Psoas muscle (tissue), 8 donors: Measurements from ENCODE around the gene VASH2. TPM values are rescaled to one million over a fixed set of nuclear protein-coding genes. Genes with fewer than 3 reads are reported as not detected.

Experiments used
- ATAC-seq, 4 donors: fragments of 200-7000 bp; cut with Tn5 transposase; one replicate each; pipeline ENCODE4 v1.9.1; 2020; ENCODE audit warnings: moderate library complexity in 3 of 4, mild to moderate bottlenecking in 2 of 4
- DNase-seq, 2 donors: peaks; one replicate each; pipeline ENCODE4 v3.0.0-alpha.2; 2020
- H3K27ac ChIP-seq: fragments of 200-600 bp; one replicate; pipeline ENCODE4 v1.8.0; 2022
- H3K27me3 ChIP-seq, 3 donors: fragments of 200-600 bp in 1 of 3; one replicate each; pipeline versions ENCODE4 v1.6.1 to v1.8.0; 2013 to 2022; ENCODE audit warnings: low read length in 2 of 3, mild to moderate bottlenecking in 2 of 3, moderate library complexity in 1 of 3; ENCODE audit not compliant: insufficient read depth in 3 of 3
- H3K36me3 ChIP-seq, 2 donors: fragments of 200-600 bp in 1 of 2; one replicate each; pipeline versions ENCODE4 v1.6.1 to v1.8.0; 2013 to 2022; ENCODE audit warnings: low read depth in 1 of 2, mild to moderate bottlenecking in 1 of 2, moderate library complexity in 1 of 2; ENCODE audit not compliant: insufficient read depth in 1 of 2
- H3K4me1 ChIP-seq: fragments of 200-600 bp; one replicate; pipeline ENCODE4 v1.8.0; 2022
- H3K4me3 ChIP-seq: fragments of 200-600 bp; one replicate; pipeline ENCODE4 v1.8.0; 2022; ENCODE audit warnings: mild to moderate bottlenecking
- H3K9me3 ChIP-seq: fragments of 200-600 bp; one replicate; pipeline ENCODE4 v1.8.0; 2022
- CTCF ChIP-seq: fragments of 200-600 bp; IDR thresholded peaks from one replicate; pipeline ENCODE4 v1.8.0; 2022; ENCODE audit warnings: antibody characterized with exemption
- WGBS, 3 donors: extraction: QIAGEN DNeasy Blood & Tissue Kit; methylation state at CpG; one replicate each; pipeline versions ENCODE4 v1.1.6 to v1.1.7; 2013; 5-methylcytosine and 5-hydroxymethylcytosine counted together
- intact Hi-C, 2 donors: fragments of 100-400 bp; cut with DNase I; formaldehyde crosslinking; loops; one replicate each; pipeline versions ENCODE4 v1.11.0 to v1.14.2; 2022
- polyA plus RNA-seq, 3 donors: library from polyadenylated mRNA; stranded (reverse); fragments of 200-250 nt; gene quantifications; one replicate each; pipeline ENCODE4 v1.2.3, GENCODE V29; 2013
- total RNA-seq, 4 donors: library from RNA; stranded (reverse); fragmentation: NEBNext Ultra II Directional in 2 of 4; extraction: Animal tissue kit (Norgen Biotek cat#: 25700) in 2 of 4; gene quantifications; one replicate each; pipeline versions ENCODE4 v1.2.1 to v1.2.4, GENCODE V29; 2021 to 2023
- donor health status: healthy with polysubstance abuse.
- donor health status: DM: no; HTN: no; CAD: no; lungs with moderate emphysema.
- donor health status: Bipolar disorder and iron deficiency.
- donor health status: healthy.
- donor health status: DM: yes; HTN: yes; CAD: no.
- donor health status: DM: no; HTN: no; CAD: no.
- donor health status: DM: no; HTN: no; CAD: no.
- donor health status: DM: yes; HTN: yes; CAD: no.

The VASH2 gene
- total and polyA plus RNA-seq, 7 donors, result 0.09 to 1.6 (median 0.17) TPM

GRCh38 chr1:212970085-212970484 is 19.7 kb downstream of the VASH2 start:
- Histone ChIP-seq H3K27ac (no peak overlapping the region), H3K4me1 (peaks cover 17% of the 10 kb centered on the region), H3K9me3 (no peaks in the 10 kb centered on the region), H3K4me3 (no peak overlapping the region), H3K36me3 (no peaks in the 10 kb centered on the region), H3K27me3 (no peaks in the 10 kb centered on the region)
- ATAC-seq, result peak in 3 of 4 donors; percentile 59 to 61 (median 59)
- 39 to 57% (median 43%) methylated on average over 4 of the region's 4 CpGs for WGBS, 3 donors
- no peak for TF ChIP-seq CTCF
- no peak for DNase-seq
- intact Hi-C loops, result no loop called here

- Histone ChIP-seq H3K4me1 (peaks cover 17% of the 10 kb centered on the region), H3K9me3 (no peaks in the 10 kb centered on the region), H3K27me3 (no peaks in the 10 kb centered on the region), H3K27ac (no peak overlapping the region), H3K36me3 (no peaks in the 10 kb centered on the region), H3K4me3 (no peak overlapping the region)
- intact Hi-C loops, result no loop called here
- TF ChIP-seq CTCF, result no peak
- 88 to 97% (median 96%) methylated on average over 5 of the region's 5 CpGs for WGBS, 3 donors
- DNase-seq, result no peak
- no peak for ATAC-seq
These were observed 21.0 kb downstream of the VASH2 start for GRCh38 chr1:212971312-212971711.

GRCh38 chr1:212973426-212973825 is 23.1 kb downstream of the VASH2 start:
- 88 to 95% (median 91%) methylated on average over 4 of the region's 4 CpGs for WGBS, 3 donors
- TF ChIP-seq CTCF, result no peak
- ATAC-seq (no peak), DNase-seq (no peak)
- intact Hi-C loops, result no loop called here
- Histone ChIP-seq H3K27ac (no peak overlapping the region), H3K36me3 (no peaks in the 10 kb centered on the region), H3K9me3 (no peaks in the 10 kb centered on the region), H3K27me3 (no peaks in the 10 kb centered on the region), H3K4me1 (peaks cover 16% of the 10 kb centered on the region), H3K4me3 (no peak overlapping the region)

- TF ChIP-seq CTCF, result no peak
- intact Hi-C loops, result no loop called here
- Histone ChIP-seq H3K4me3 (no peak overlapping the region), H3K9me3 (no peaks in the 10 kb centered on the region), H3K4me1 (peaks cover 17% of the 10 kb centered on the region), H3K27me3 (no peaks in the 10 kb centered on the region), H3K36me3 (no peaks in the 10 kb centered on the region), H3K27ac (no peak overlapping the region)
- ATAC-seq (no peak), DNase-seq (no peak)
- 85 to 91% (median 91%) methylated on average over 8 of the region's 8 CpGs for WGBS, 3 donors
These were observed 23.6 kb downstream of the VASH2 start for GRCh38 chr1:212973899-212974298.

- no peak overlapping the region for H3K27ac ChIP-seq
- TF ChIP-seq CTCF, result no peak
- DNase-seq (no peak), ATAC-seq (peak in 3 of 4 donors; percentile 48 to 77 (median 59))
- no peak overlapping the region for H3K4me3 ChIP-seq
- 35 to 61% (median 38%) methylated on average over 6 of the region's 6 CpGs for WGBS, 3 donors
- H3K4me1 ChIP-seq, result peaks cover 21% of the 10 kb centered on the region
- H3K27me3 ChIP-seq, result no peaks in the 10 kb centered on the region
- no peaks in the 10 kb centered on the region for H3K36me3 ChIP-seq
- H3K9me3 ChIP-seq, result no peaks in the 10 kb centered on the region
- intact Hi-C loops, result no loop called here
These were observed 24.4 kb downstream of the VASH2 start for GRCh38 chr1:212974711-212975110.
